HCT116 (cell line): ENCODE measurements around the gene CALM3. TPM values are rescaled to one million over a fixed set of nuclear protein-coding genes. Genes with fewer than 3 reads are reported as not detected.

Experiments used
- ATAC-seq: fragments of 200-7000 bp; cut with Tn5 transposase; 2 replicates; pipeline ENCODE4 v1.9.1; 2020; ENCODE audit warnings: mild to moderate bottlenecking, moderate library complexity
- BruUV-seq: library from RNA; stranded (reverse); fragments of 400-500 nt; replicated peaks from 2 replicates; lab custom pipeline; 2021; lab: Mats Ljungman, UMichigan
- CTCF ChIA-PET: fragments of 300-600 bp; sonication (Branson Sonifier 250); formaldehyde crosslinking; loops from one replicate; lab custom pipeline; 2021; ENCODE audit warnings: antibody characterized with exemption; lab: Charles Lee
- POLR2A ChIA-PET: fragments of 300-600, 350-600 bp; sonication (Branson Sonifier 250); formaldehyde crosslinking; loops from one replicate; lab custom pipeline; 2021; ENCODE audit warnings: antibody characterized with exemption; lab: Charles Lee
- RAD21 ChIA-PET, 2 experiments: fragments of 300-600 bp; sonication (Branson Sonifier 250); formaldehyde crosslinking; loops; one replicate each; lab custom pipeline; 2023; ENCODE audit warnings: low total read pairs in 2 of 2; ENCODE audit not compliant: uncharacterized antibody in 2 of 2, unreplicated experiment in 2 of 2, low non-redundant PET in 1 of 2; lab: Charles Lee
- DNase-seq: peaks from one replicate; pipeline ENCODE4 v3.0.0-alpha.2; 2010; ENCODE audit warnings: low read depth, low spot score
- H2AFZ ChIP-seq: fragments of 200-600 bp; shearing (Covaris generic), sonication (generic); 2 replicates; pipeline ENCODE4 v1.6.1; 2017; ENCODE audit warnings: low read depth, mixed run types, mixed read lengths, antibody characterized with exemption, low read length; ENCODE audit not compliant: poor library complexity, severe bottlenecking
- H3K27ac ChIP-seq: 2 replicates; pipeline ENCODE4 v1.5.1; 2012; ENCODE audit warnings: low read depth, low read length
- H3K27me3 ChIP-seq: fragments of 200-600 bp; sonication (generic); 2 replicates; pipeline ENCODE4 v1.6.1; 2016; ENCODE audit warnings: mixed run types, low read length, mixed read lengths; ENCODE audit not compliant: insufficient read depth
- H3K36me3 ChIP-seq, 2 experiments: fragments of 200-500 bp in 1 of 2; fragments of 200-600 bp in 1 of 2; sonication (Bioruptor generic) in 1 of 2; sonication (generic) in 1 of 2; 2 replicates each; pipeline versions ENCODE4 v1.5.1 to v1.6.1; 2014 to 2016; ENCODE audit warnings: low read length in 2 of 2, inconsistent platforms in 1 of 2, mixed read lengths in 1 of 2, mixed run types in 1 of 2; ENCODE audit not compliant: insufficient read depth in 2 of 2, control insufficient read depth in 1 of 2
- H3K4me1 ChIP-seq, 2 experiments: fragments of 200-600 bp in 1 of 2; sonication (generic) in 1 of 2; 2 replicates each; pipeline versions ENCODE4 v1.5.1 to v1.6.1; 2012 to 2017; ENCODE audit warnings: low read length in 2 of 2, inconsistent platforms in 1 of 2, mild to moderate bottlenecking in 1 of 2, mixed read lengths in 1 of 2, mixed run types in 1 of 2, moderate library complexity in 1 of 2; ENCODE audit not compliant: insufficient read depth in 2 of 2, control insufficient read depth in 1 of 2
- H3K4me2 ChIP-seq: fragments of 200-600 bp; sonication (generic); 2 replicates; pipeline ENCODE4 v1.6.1; 2017; ENCODE audit warnings: mixed run types, low read length, mixed read lengths
- H3K4me3 ChIP-seq, 2 experiments: fragments of 200-600 bp in 1 of 2; sonication (generic) in 1 of 2; replicated peaks in 1 of 2; 2 replicates each; pipeline ENCODE4 v1.5.1; 2011 to 2016; ENCODE audit warnings: low read length in 2 of 2, control low read depth in 1 of 2, low read depth in 1 of 2, mild to moderate bottlenecking in 1 of 2, mixed read lengths in 1 of 2, mixed run types in 1 of 2
- H3K79me2 ChIP-seq: fragments of 200-600 bp; sonication (generic); 2 replicates; pipeline ENCODE4 v1.6.1; 2017; ENCODE audit warnings: mild to moderate bottlenecking, mixed run types, low read length, moderate library complexity, mixed read lengths; ENCODE audit not compliant: insufficient read depth
- H3K9ac ChIP-seq: fragments of 200-600 bp; sonication (generic); 2 replicates; pipeline ENCODE4 v1.6.1; 2016; ENCODE audit warnings: low read length, mixed read lengths
- H3K9me2 ChIP-seq: fragments of 200-600 bp; sonication (generic), shearing (Covaris generic); 2 replicates; pipeline ENCODE4 v1.6.1; 2017; ENCODE audit warnings: mixed run types, mild to moderate bottlenecking, moderate library complexity; ENCODE audit not compliant: insufficient read depth
- H3K9me3 ChIP-seq, 2 experiments: fragments of 200-500 bp in 1 of 2; fragments of 200-600 bp in 1 of 2; sonication (Bioruptor generic) in 1 of 2; sonication (generic) in 1 of 2; 2 replicates each; pipeline ENCODE4 v1.6.1; 2014 to 2017; ENCODE audit warnings: low read length in 2 of 2, mixed read lengths in 2 of 2, inconsistent platforms in 1 of 2, low read depth in 1 of 2, mild to moderate bottlenecking in 1 of 2, mixed run types in 1 of 2, moderate library complexity in 1 of 2; ENCODE audit not compliant: control insufficient read depth in 1 of 2, insufficient read depth in 1 of 2
- H4K20me1 ChIP-seq: fragments of 200-600 bp; sonication (generic), shearing (Covaris generic); 2 replicates; pipeline ENCODE4 v1.6.1; 2017; ENCODE audit warnings: mixed run types, mild to moderate bottlenecking, moderate library complexity; ENCODE audit not compliant: insufficient read depth
- ATF3 ChIP-seq: IDR thresholded peaks from 2 replicates; pipeline ENCODE4 v1.6.1; 2012
- CBX3 ChIP-seq: IDR thresholded peaks from 2 replicates; pipeline ENCODE4 v1.6.1; 2012; ENCODE audit warnings: low read depth
- CTCF ChIP-seq, 3 experiments: fragments of 200-600 bp in 1 of 3; sonication (generic) in 1 of 3; IDR thresholded peaks in 2 of 3; conservative IDR thresholded peaks in 1 of 3; 2 replicates each; pipeline ENCODE4 v1.5.1; 2012 to 2017; ENCODE audit warnings: low read depth in 2 of 3, low read length in 2 of 3, antibody characterized with exemption in 1 of 3, borderline replicate concordance in 1 of 3, control low read depth in 1 of 3, mild to moderate bottlenecking in 1 of 3, mixed read lengths in 1 of 3, mixed run types in 1 of 3, moderate library complexity in 1 of 3; ENCODE audit not compliant: insufficient read depth in 1 of 3
- EGR1 ChIP-seq: IDR thresholded peaks from 2 replicates; pipeline ENCODE4 v1.6.1; 2012; ENCODE audit warnings: low read depth
- ELF1 ChIP-seq: IDR thresholded peaks from 2 replicates; pipeline ENCODE4 v1.6.1; 2012; ENCODE audit warnings: low read depth, borderline replicate concordance
- EZH2phosphoT487 ChIP-seq: fragments of 200-600 bp; IDR thresholded peaks from 2 replicates; pipeline ENCODE4 v1.6.1; 2018; ENCODE audit warnings: antibody characterized with exemption, borderline replicate concordance
- FOSL1 ChIP-seq: IDR thresholded peaks from 2 replicates; pipeline ENCODE4 v1.6.1; 2012; ENCODE audit warnings: low read depth
- JUND ChIP-seq: IDR thresholded peaks from 2 replicates; pipeline ENCODE4 v1.6.1; 2012
- MAX ChIP-seq: IDR thresholded peaks from 2 replicates; pipeline ENCODE4 v1.6.1; 2012
- POLR2A ChIP-seq: IDR thresholded peaks from 2 replicates; pipeline ENCODE4 v1.7.0; 2011; ENCODE audit warnings: borderline replicate concordance; ENCODE audit not compliant: insufficient read depth, insufficient read length; ENCODE audit errors: extremely low read depth
- RAD21 ChIP-seq: IDR thresholded peaks from 2 replicates; pipeline ENCODE4 v1.6.1; 2012; ENCODE audit warnings: low read depth, mild to moderate bottlenecking
- SIN3A ChIP-seq: IDR thresholded peaks from 2 replicates; pipeline ENCODE4 v1.6.1; 2012; ENCODE audit warnings: low read depth
- SP1 ChIP-seq: IDR thresholded peaks from 2 replicates; pipeline ENCODE4 v1.6.1; 2012; ENCODE audit warnings: low read depth
- ZFX ChIP-seq: fragments of 450-650 bp; IDR thresholded peaks from 2 replicates; pipeline ENCODE4 v1.6.1; 2017
- intact Hi-C: fragments of 100-400 bp; cut with micrococcal nuclease; formaldehyde crosslinking; loops from 2 replicates; pipeline ENCODE4 v1.10.0; 2022
- total RNA-seq: library from RNA; stranded (reverse); gene quantifications from one replicate; pipeline ENCODE4 v1.2.1, GENCODE V29; 2021; ENCODE audit not compliant: unreplicated experiment

CALM3 gene
- total RNA-seq, 1 experiment from 2014 or later, result 335 TPM

- no peak overlapping the region for H3K27ac ChIP-seq
- no TSS peak for BruUV-seq
- RAD21 ChIA-PET, result interaction anchor here (0.8 to 2.8 kb wide), 4 partner anchors 44 to 137 kb away, joined by 3 to 19 read pairs (median 8); partner anchors contain the start of gene DACT3 (in 2 of the 2)
- H3K9me2 ChIP-seq, result no peaks in the 10 kb centered on the region
- no peaks in the 10 kb centered on the region for H4K20me1 ChIP-seq
- peak; percentile 83 for ATAC-seq
- peaks cover 0 to 26% of the 10 kb centered on the region in 2 experiments; a peak in 3 of 4 replicates for H3K4me1 ChIP-seq
- no peak overlapping the region for H3K4me3 ChIP-seq
- no peaks in the 10 kb centered on the region for H3K36me3 ChIP-seq
- peak overlapping the region; percentile 69 for H2AFZ ChIP-seq
- H3K4me2 ChIP-seq, result peak overlapping the region; percentile 18
- intact Hi-C loops, result loop anchor here (10.0 kb wide), 1 partner anchor 108 kb away; no protein-coding TSS in a partner anchor
- CTCF ChIA-PET, result interaction anchor here (0.8 to 7.7 kb wide), 9 partner anchors 10 to 224 kb away, joined by 3 to 217 read pairs (median 4); partner anchors contain the start of genes CALM3 and DACT3
- 0 out of 2 replicates have a peak, but pooled peaks have one; percentile 8 for TF ChIP-seq ZFX
- no peak for TF ChIP-seq EGR1
- TF ChIP-seq RAD21, result no peak; the same call in 1 of the 2 replicates
- TF ChIP-seq SP1, result no peak
- no peak for TF ChIP-seq ELF1
- TF ChIP-seq EZH2phosphoT487, result no peak
- no peak for TF ChIP-seq POLR2A
- TF ChIP-seq SIN3A, result no peak
- TF ChIP-seq CTCF (IDR thresholded peaks at IDR 0.05 in 2 of 3, conservative IDR thresholded peaks at IDR 0.05 in 1 of 3; ENCODE audit: borderline replicate concordance in 1 of 3, insufficient read depth in 1 of 3, low read depth in 2 of 3, low read length in 2 of 3), result peak; percentile 68 to 86 (median 80)
- no peak for TF ChIP-seq CBX3
- TF ChIP-seq FOSL1, result no peak
- no peak for TF ChIP-seq JUND
- no peak for TF ChIP-seq MAX
- TF ChIP-seq ATF3, result no peak
- DNase-seq, result peak; percentile 49
- no peak overlapping the region for H3K9ac ChIP-seq
- H3K9me3 ChIP-seq, result no peaks in the 10 kb centered on the region
- H3K27me3 ChIP-seq, result no peaks in the 10 kb centered on the region
- H3K79me2 ChIP-seq, result no peaks in the 10 kb centered on the region
- POLR2A ChIA-PET, result interaction anchor here (0.5 to 1.4 kb wide), 5 partner anchors 16 to 692 kb away, joined by 3 to 6 read pairs (median 3); partner anchors contain the start of gene DACT3
These were observed 15.6 kb downstream of the CALM3 start for GRCh38 chr19:46616631-46617322.
